ENCODE results near the gene BDH2. TPM values are rescaled to one million over a fixed set of nuclear protein-coding genes. Genes with fewer than 3 reads are reported as not detected.

The BDH2 gene
- polyA plus RNA-seq, 1 donor from 2014 or later, result 12.9 TPM

DNA sequence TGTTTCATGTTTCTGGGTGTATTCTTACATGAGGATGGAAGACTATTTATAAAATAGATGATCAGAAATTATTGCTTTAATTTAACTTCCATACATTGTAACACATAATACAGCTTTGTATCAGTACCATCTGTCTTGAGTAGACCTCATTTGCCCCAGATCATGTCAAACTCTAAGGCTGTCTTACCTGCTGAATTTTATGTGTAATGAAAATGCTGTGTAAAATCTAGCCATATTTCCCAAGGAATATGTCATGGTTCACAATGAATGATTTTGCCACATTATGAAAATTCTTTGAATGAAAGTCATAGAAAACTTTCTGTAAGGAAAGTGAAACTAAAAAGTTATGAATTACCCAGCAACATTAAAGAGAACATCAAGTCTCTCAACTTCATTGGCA lies 7.4 kb downstream of the BDH2 start:
- no peaks in the 10 kb centered on the region for H3K36me3 ChIP-seq (ENCODE audit: insufficient read depth, low read length)
- H3F3A ChIP-seq (ENCODE audit: insufficient read depth, low read length, poor library complexity, severe bottlenecking), result no peaks in the 10 kb centered on the region
- no peak overlapping the region for H3K4me2 ChIP-seq (ENCODE audit: low read length)
- no peak overlapping the region for H2AFZ ChIP-seq (ENCODE audit: low read depth, low read length)
- H3K79me2 ChIP-seq (replicated peaks; ENCODE audit: insufficient read depth, low read length), result no peaks in the 10 kb centered on the region
- H3K27ac ChIP-seq (ENCODE audit: low read length), result no peak overlapping the region
- H3K9me3 ChIP-seq (ENCODE audit: low read length), result no peaks in the 10 kb centered on the region
- H4K20me1 ChIP-seq (ENCODE audit: insufficient read depth), result no peaks in the 10 kb centered on the region
- no peak overlapping the region for H3K4me3 ChIP-seq (ENCODE audit: low read length)
- H3K9me2 ChIP-seq (ENCODE audit: insufficient read depth, low read length), result no peaks in the 10 kb centered on the region
- H3K9ac ChIP-seq (ENCODE audit: low read length), result no peak overlapping the region
- TF ChIP-seq RAD21 (conservative IDR thresholded peaks at IDR 0.05), result no peak
- TF ChIP-seq REST (IDR thresholded peaks at IDR 0.05; ENCODE audit: borderline replicate concordance), result no peak
- TF ChIP-seq EZH2 (IDR thresholded peaks at IDR 0.05; ENCODE audit: borderline replicate concordance, insufficient read depth, low read length, poor library complexity, severe bottlenecking), result no peak
- TF ChIP-seq CTCF (IDR thresholded peaks at IDR 0.05; ENCODE audit: poor library complexity, severe bottlenecking), result no peak
- no peak for TF ChIP-seq MXI1 (conservative IDR thresholded peaks at IDR 0.05; ENCODE audit: poor library complexity, severe bottlenecking)
- no peak for TF ChIP-seq SMC3 (conservative IDR thresholded peaks at IDR 0.05; ENCODE audit: poor library complexity)
- TF ChIP-seq EP300 (conservative IDR thresholded peaks at IDR 0.05; ENCODE audit: poor library complexity, severe bottlenecking), result no peak
- no peak for TF ChIP-seq TAF1 (IDR thresholded peaks at IDR 0.05; ENCODE audit: low read depth)
- no peak for TF ChIP-seq POLR2AphosphoS5 (IDR thresholded peaks at IDR 0.05)
- H3K27me3 ChIP-seq (ENCODE audit: insufficient read depth, low read depth, low read length), result no peaks in the 10 kb centered on the region

DNA sequence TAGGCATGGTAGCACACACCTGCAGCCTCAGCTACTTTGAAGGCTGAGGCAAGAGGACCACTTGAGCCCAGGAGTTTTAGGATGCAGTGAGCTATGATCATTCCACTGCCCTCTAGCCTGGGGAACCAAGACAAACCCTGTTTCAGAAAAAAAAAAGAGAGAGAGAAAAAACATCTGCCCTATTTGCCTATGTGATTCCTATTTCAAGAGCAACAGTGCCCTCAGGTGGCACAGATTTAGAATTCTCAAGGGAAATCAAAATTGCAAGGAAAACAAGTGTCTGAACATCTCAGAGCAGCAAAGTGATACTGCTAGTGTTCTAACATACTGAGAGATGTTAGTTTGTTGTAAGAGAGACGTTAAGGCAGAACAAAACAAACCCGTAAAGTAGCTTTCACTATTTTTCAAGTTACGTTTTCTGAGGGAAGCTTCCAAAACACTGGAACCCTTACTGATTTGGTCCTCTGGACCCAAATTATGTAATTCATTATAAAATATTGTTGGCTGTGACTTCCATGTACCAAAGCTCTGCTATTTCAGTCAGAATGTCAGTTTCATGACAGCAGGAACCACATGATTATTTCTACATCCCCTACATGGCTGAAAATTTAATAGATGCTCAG lies 7.9 kb downstream of the BDH2 start:
- Histone ChIP-seq H3F3A (ENCODE audit: insufficient read depth, low read length, poor library complexity, severe bottlenecking) (no peaks in the 10 kb centered on the region), H3K4me3 (ENCODE audit: low read length) (no peak overlapping the region), H3K4me2 (ENCODE audit: low read length) (no peak overlapping the region), H3K9me3 (ENCODE audit: low read length) (no peaks in the 10 kb centered on the region), H3K36me3 (ENCODE audit: insufficient read depth, low read length) (no peaks in the 10 kb centered on the region), H2AFZ (ENCODE audit: low read depth, low read length) (no peak overlapping the region), H3K79me2 (replicated peaks; ENCODE audit: insufficient read depth, low read length) (no peaks in the 10 kb centered on the region), H3K27me3 (ENCODE audit: insufficient read depth, low read depth, low read length) (no peaks in the 10 kb centered on the region), H4K20me1 (ENCODE audit: insufficient read depth) (no peaks in the 10 kb centered on the region), H3K9me2 (ENCODE audit: insufficient read depth, low read length) (no peaks in the 10 kb centered on the region), H3K9ac (ENCODE audit: low read length) (no peak overlapping the region), H3K27ac (ENCODE audit: low read length) (no peak overlapping the region)
- TF ChIP-seq RAD21 (conservative IDR thresholded peaks at IDR 0.05) (peak; percentile 84), SMC3 (conservative IDR thresholded peaks at IDR 0.05; ENCODE audit: poor library complexity) (peak; percentile 79), MXI1 (conservative IDR thresholded peaks at IDR 0.05; ENCODE audit: poor library complexity, severe bottlenecking) (no peak), CTCF (IDR thresholded peaks at IDR 0.05; ENCODE audit: poor library complexity, severe bottlenecking) (peak; percentile 80)
